ENCODE data around the gene NF2.

DNA sequence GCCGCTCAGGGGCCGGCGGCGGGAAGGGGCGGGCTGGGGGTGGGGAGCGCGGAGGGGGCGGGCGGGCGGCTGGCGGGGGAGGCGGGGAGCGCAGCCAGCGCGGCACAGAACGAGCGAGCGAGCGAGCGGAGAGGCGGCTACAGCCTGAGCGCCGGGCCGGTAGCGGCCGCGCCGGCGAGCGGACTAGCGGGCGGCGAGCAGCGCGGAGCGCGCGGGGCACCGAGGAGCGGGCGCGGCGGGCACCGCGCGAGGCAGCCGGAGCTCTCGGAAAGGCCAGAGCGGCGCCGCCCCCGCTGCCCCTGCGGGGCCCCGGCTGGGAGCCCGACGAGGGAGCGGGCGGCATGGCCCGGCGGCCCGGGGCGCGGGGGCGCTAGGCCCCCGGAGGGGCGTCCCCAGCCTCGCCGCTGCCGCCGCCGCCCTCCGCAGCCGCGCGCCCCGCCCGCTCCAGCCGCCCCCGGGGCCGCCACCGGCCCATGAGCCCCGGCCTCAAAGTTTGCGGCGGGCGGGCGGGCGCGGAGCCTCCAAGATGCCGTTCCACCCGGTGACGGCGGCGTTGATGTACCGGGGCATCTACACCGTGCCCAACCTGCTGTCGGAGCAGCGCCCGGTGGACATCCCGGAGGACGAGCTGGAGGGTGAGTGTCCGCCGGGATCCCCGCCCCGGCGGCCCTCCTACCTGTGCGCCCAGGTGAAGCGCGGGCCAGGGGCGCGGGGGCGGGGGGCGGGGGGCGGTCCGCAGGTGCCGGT is 116.6 kb downstream of the NF2 start, which contains the start of gene CABP7:
- TF ChIP-seq, protein P1, sequence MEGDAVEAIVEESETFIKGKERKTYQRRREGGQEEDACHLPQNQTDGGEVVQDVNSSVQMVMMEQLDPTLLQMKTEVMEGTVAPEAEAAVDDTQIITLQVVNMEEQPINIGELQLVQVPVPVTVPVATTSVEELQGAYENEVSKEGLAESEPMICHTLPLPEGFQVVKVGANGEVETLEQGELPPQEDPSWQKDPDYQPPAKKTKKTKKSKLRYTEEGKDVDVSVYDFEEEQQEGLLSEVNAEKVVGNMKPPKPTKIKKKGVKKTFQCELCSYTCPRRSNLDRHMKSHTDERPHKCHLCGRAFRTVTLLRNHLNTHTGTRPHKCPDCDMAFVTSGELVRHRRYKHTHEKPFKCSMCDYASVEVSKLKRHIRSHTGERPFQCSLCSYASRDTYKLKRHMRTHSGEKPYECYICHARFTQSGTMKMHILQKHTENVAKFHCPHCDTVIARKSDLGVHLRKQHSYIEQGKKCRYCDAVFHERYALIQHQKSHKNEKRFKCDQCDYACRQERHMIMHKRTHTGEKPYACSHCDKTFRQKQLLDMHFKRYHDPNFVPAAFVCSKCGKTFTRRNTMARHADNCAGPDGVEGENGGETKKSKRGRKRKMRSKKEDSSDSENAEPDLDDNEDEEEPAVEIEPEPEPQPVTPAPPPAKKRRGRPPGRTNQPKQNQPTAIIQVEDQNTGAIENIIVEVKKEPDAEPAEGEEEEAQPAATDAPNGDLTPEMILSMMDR (IDR thresholded peaks at IDR 0.05): no peak
- TF ChIP-seq POLR2A (IDR thresholded peaks at IDR 0.05) (no peak), POLR2AphosphoS5 (IDR thresholded peaks at IDR 0.05) (no peak)

Data from breast epithelium (tissue), 3 donors.